Fibroblast of pulmonary artery (primary cell): ENCODE measurements around the gene SRSF5.

Experiments
- DNase-seq: peaks from one replicate; pipeline ENCODE4 v3.0.0-alpha.2; 2010; ENCODE audit warnings: low read depth
- H3K4me3 ChIP-seq: replicated peaks from 2 replicates; pipeline ENCODE4 v1.5.1; 2011; ENCODE audit warnings: low read depth, mild to moderate bottlenecking, control low read depth, low read length, moderate library complexity
- TF ChIP-seq, protein P1 (sequence below): IDR thresholded peaks from 2 replicates; pipeline ENCODE4 v1.5.1; 2011; ENCODE audit warnings: mild to moderate bottlenecking, control low read depth, low read length, inconsistent platforms; ENCODE audit errors: missing control alignments

SRSF5 gene

DNA sequence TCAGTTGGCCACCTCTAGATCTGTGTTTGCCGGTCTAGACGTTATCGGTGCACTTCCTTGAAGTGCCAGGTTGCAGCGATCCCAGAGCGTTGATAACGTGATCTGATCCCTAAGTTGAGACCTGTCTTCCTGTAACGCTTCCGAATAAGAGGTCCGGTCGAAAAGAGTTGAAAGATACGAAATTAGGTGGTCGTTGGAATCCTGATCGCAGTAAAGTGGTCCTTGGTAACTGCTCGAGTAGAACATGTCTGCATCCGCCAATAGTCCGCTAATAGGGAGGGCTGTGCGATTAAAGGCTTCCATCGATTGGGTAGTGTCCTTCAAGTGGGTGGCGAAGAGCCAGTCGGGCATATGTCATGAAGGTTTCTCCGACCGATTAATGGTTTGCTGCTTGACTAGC, 2.7 kb downstream of the SRSF5 start:
- TF ChIP-seq, protein P1, sequence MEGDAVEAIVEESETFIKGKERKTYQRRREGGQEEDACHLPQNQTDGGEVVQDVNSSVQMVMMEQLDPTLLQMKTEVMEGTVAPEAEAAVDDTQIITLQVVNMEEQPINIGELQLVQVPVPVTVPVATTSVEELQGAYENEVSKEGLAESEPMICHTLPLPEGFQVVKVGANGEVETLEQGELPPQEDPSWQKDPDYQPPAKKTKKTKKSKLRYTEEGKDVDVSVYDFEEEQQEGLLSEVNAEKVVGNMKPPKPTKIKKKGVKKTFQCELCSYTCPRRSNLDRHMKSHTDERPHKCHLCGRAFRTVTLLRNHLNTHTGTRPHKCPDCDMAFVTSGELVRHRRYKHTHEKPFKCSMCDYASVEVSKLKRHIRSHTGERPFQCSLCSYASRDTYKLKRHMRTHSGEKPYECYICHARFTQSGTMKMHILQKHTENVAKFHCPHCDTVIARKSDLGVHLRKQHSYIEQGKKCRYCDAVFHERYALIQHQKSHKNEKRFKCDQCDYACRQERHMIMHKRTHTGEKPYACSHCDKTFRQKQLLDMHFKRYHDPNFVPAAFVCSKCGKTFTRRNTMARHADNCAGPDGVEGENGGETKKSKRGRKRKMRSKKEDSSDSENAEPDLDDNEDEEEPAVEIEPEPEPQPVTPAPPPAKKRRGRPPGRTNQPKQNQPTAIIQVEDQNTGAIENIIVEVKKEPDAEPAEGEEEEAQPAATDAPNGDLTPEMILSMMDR = no peak
- no peak for DNase-seq

DNA sequence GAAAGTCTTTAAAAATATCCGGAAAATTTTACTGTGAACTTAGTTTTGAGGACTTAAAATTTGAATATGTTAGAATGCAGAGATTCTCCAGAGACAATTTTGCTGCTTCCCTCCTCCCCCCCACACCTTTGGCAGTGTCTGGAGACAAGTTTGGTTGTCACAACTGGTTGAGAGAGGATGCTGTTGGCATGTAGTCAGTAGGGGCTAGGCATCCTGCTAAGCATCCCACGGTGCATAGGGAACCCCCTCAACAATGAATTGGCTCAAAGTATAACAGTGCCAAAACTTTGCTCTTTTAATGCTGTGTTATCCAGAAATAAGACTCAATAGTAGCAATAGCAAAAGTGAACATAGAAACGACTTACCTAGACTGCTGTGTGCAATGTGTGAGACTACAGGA, 3.6 kb downstream of the SRSF5 start:
- DNase-seq = no peak
- TF ChIP-seq, protein P1 = no peak
- H3K4me3 ChIP-seq = no peak overlapping the region

More for the DNA sequence above, 2.7 kb downstream of the SRSF5 start:
- no peak overlapping the region for H3K4me3 ChIP-seq

DNA sequence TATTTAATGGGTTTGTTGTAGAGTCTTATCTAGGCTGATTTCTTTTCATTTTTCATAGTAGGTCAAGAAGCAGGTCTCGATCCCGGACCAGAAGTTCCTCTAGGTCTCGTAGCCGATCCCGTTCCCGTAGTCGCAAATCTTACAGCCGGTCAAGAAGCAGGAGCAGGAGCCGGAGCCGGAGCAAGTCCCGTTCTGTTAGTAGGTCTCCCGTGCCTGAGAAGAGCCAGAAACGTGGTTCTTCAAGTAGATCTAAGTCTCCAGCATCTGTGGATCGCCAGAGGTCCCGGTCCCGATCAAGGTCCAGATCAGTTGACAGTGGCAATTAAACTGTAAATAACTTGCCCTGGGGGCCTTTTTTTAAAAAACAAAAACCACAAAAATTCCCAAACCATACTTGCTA, 4.2 kb downstream of the SRSF5 start:
- H3K4me3 ChIP-seq = no peak overlapping the region
- TF ChIP-seq, protein P1 = no peak
- DNase-seq = no peak

DNA sequence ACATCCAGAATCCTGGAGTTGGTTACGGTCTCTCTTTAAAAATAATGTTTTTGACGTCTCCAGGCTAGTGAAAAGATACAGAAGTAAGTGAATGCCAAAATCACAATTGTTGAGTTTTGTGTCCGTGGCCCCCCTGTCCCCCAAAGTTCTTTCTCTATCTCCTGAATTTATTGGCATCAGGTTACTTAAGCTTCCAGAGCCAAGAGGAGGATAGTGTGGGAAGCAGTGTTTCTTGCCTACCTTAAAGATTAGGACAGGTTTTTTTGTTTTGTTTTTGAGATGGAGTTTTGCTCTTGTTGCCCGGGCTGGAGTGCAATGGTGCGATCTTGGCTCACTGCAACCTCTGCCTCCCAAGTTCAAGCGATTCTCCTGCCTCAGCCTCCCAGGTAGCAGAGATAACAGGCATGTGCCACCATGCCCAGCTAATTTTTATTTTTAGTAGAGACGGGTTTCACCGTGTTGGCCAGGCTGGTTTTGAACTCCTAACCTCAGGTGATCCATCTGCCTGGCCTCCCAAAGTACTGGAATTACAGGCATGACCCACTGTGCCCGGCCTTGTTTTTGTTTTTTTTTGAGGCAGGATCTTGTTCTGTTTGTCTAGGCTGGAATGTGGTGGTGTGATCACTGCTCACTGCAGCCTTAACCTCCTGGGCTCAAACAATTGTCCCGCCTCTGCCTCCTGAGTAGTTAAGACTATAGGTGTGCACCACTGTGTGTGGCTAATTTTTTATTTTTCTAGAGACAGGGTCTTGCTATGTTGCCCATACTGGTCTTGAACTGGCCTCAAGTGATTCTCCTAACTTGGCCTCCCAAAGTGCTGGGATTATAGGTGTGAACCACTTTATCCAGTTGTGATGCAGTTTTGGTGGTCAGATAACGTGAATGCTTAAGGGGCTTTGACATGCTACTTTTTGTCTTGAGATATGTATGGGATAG, 5.4 kb downstream of the SRSF5 start:
- TF ChIP-seq, protein P1 = no peak
- no peak overlapping the region for H3K4me3 ChIP-seq
- DNase-seq = no peak

DNA sequence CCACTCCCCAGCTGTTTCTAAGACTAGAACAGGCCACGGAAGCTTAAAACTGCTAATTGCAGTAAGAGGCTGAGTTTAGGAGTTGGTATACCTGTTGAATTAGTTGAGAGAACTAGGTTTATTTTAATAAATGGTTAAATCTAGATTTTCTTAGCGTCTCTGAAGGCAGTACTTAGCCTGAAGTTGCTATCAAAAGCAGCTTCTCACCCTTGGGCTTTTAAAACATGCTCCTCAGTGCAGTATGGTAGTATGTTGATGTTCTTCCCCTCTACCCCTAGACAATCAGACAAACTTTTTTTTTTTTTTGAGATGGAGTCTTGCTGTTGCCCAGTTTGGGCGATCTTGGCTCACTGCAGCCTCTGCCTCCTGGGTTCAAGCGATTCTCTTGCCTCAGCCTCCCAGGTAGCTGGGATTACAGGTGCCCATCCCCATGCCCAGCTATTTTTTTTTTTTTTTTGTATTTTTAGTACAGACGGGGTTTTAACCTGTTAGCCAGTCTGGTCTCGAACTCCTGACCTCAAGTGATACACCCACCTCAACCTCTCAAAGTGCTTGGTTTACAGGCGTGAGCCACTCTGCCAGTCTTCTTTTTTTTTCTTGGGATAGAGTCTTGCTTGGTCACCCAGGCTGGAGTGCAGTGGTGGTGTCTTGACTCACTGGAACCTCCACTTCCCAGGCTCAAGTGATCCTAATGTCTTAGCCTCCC, 6.8 kb downstream of the SRSF5 start:
- TF ChIP-seq, protein P1 = no peak
- no peak for DNase-seq
- H3K4me3 ChIP-seq = no peak overlapping the region

DNA sequence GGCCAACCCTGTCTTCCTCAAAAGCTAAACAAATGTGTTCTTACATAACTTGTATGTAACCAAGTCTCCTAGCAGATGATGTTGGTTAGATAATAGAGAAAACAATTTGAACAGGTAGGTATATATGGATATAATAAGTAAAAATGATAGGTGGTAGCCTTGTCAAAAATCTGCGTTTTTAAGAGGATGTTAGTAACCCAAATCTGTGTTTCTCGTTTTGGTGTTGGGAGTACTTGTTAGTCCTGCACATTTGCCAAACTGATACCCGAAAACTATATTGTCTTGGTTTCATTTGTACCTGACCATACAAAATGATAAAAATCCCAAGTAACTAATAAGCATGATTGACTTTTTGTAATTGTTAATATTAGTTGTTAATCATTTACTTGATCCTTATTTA, 8.1 kb downstream of the SRSF5 start:
- no peak overlapping the region for H3K4me3 ChIP-seq
- DNase-seq = no peak
- TF ChIP-seq, protein P1 = no peak
